GM12891 (cell line): ENCODE measurements around the gene FAM180B.

Experiments
- DNase-seq: peaks from one replicate; pipeline ENCODE4 v3.0.0; 2011; ENCODE audit warnings: low spot score; ENCODE audit not compliant: insufficient read length
- FAIRE-seq: peaks from 2 replicates; lab custom pipeline; 2011; peaks lifted over from hg19 to GRCh38; lab: Jason Lieb, UNC
- PAX5 ChIP-seq: IDR thresholded peaks from 2 replicates; pipeline ENCODE4 v1.6.1; 2011; ENCODE audit warnings: low read length, moderate library complexity, mild to moderate bottlenecking; ENCODE audit not compliant: insufficient read depth, severe bottlenecking
- POLR2A ChIP-seq: IDR thresholded peaks from 2 replicates; pipeline ENCODE4 v1.6.1; 2011; ENCODE audit warnings: low read depth, low read length, control low read depth
- POLR2AphosphoS5 ChIP-seq: IDR thresholded peaks from 2 replicates; pipeline ENCODE4 v1.6.1; 2011; ENCODE audit warnings: low read depth, low read length, control low read depth
- POU2F2 ChIP-seq: IDR thresholded peaks from 2 replicates; pipeline ENCODE4 v1.6.1; 2011; ENCODE audit warnings: low read depth, mild to moderate bottlenecking, control low read depth, low read length, moderate library complexity
- SPI1 ChIP-seq: IDR thresholded peaks from 2 replicates; pipeline ENCODE4 v1.6.1; 2011; ENCODE audit warnings: low read depth, low read length, control low read depth
- TAF1 ChIP-seq: IDR thresholded peaks from 2 replicates; pipeline ENCODE4 v1.6.1; 2011; ENCODE audit warnings: low read depth, low read length, control low read depth

Gene FAM180B

DNA sequence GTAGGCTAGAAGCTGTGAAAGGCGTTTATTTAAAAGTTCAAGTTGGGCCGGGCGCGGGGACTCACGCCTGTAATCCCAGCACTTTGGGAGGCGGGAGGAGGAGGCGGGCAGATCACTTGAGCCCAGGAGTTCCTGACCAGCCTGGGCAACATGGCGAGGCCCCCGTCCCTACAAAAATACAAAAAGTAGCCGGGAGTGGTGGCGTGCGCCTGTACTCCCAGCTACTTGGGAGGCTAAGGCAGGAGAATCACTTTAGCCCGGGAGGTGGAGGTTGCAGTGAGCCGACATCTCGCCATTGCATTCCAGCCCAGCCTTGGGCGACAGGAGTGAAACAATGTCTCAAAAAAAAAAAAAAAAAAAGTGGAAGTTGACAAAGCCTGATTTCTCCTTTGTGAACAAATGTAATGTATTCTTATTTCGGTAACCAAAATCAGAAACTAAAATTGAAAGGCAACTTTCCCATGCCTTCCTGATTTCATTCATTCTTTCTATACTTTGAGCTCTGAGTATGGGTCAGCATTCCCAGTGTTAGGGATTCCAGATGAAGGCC lies 20.3 kb upstream of the FAM180B start:
- no peak for TF ChIP-seq POLR2AphosphoS5
- FAIRE-seq (no peak), DNase-seq (no peak)

DNA sequence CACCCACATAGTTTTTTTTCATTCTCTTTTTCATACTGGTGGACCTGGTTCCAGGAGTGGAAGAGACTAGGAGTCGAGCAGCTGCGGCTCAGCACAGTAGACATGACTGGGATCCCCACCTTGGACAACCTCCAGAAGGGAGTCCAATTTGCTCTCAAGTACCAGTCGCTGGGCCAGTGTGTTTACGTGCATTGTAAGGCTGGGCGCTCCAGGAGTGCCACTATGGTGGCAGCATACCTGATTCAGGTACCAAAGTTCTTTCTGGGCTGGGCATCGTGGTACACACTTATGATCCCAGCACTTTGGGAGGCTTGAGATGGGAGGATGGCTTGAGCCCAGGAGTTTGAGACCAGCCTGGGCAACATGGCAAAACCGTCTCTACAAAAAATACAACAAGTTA lies 16.8 kb upstream of the FAM180B start:
- TF ChIP-seq SPI1 (no peak), POLR2A (no peak), POLR2AphosphoS5 (no peak), POU2F2 (no peak), PAX5 (no peak), TAF1 (no peak)
- DNase-seq (no peak), FAIRE-seq (no peak)

- FAIRE-seq (no peak), DNase-seq (no peak)
- TF ChIP-seq PAX5 (no peak), TAF1 (no peak), SPI1 (no peak), POLR2A (no peak), POLR2AphosphoS5 (no peak), POU2F2 (no peak)
Observed at GRCh38 chr11:47570651-47571356, 15.7 kb upstream of the FAM180B start.

DNA sequence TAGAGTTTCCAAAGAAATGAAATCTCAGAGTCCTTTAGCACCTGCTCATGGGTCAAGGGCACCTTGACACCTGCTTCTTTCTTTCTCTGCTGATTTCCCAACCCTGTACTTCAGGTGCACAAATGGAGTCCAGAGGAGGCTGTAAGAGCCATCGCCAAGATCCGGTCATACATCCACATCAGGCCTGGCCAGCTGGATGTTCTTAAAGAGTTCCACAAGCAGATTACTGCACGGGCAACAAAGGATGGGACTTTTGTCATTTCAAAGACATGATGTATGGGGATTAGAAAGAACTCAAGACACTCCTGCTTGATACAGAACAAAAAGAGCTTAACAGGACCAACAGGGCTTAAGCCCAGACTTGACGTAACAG lies 15.1 kb upstream of the FAM180B start:
- FAIRE-seq (no peak), DNase-seq (no peak)
- TF ChIP-seq PAX5 (no peak), POLR2A (no peak), TAF1 (no peak), SPI1 (no peak), POLR2AphosphoS5 (no peak), POU2F2 (no peak)

DNA sequence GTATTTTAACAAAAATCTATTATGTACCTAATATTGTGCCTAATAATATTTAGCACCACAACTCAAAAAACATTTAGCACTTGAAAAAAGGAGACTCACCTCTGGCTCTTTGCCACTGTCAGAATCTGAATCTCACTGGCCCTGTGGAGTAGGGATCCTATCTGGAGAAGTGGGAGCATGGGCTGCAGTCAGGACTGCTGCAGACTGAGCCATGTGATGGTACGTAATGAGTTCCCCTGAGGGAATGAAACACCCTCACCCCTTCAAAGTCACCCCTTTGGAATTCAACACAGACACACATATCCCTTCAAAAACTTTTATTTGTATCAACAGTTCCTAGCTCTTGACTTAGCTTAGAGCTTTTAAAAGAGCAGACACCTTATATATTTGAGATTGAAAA lies 14.6 kb upstream of the FAM180B start:
- TF ChIP-seq POLR2A (no peak), SPI1 (no peak), TAF1 (no peak), POU2F2 (no peak), PAX5 (no peak), POLR2AphosphoS5 (no peak)
- no peak for FAIRE-seq
- DNase-seq = no peak

DNA sequence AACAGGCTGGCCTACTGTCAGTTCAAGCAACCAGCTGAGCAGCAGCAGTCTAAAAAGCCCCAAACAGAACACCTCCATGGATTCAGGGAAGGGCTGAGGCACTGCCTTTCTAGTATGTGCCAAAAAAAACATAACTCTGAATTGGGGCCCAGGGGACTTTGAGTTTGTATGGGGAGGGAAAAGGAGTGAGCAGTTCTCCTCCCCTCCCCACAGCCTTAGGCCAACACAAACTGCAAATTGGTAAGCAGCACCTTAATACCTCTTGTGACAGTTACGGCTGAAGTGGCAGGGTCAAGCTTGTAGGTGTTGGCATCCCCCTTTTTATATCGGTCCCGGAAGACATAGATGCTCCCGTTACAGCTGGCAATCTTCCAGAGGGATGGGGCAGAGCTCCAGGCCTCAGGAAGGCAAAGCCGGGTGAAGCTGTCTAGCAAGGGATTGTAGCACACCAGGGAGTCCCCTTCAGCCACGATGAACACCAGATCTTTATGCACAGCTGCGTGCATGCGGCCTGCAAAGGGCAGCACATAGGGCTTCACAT lies 13.7 kb upstream of the FAM180B start:
- no peak for TF ChIP-seq POLR2A
- TF ChIP-seq SPI1 = no peak
- TF ChIP-seq TAF1 = no peak
- no peak for TF ChIP-seq PAX5
- peak; percentile 44 for TF ChIP-seq POLR2AphosphoS5
- TF ChIP-seq POU2F2 = no peak
- FAIRE-seq (no peak), DNase-seq (no peak)

DNA sequence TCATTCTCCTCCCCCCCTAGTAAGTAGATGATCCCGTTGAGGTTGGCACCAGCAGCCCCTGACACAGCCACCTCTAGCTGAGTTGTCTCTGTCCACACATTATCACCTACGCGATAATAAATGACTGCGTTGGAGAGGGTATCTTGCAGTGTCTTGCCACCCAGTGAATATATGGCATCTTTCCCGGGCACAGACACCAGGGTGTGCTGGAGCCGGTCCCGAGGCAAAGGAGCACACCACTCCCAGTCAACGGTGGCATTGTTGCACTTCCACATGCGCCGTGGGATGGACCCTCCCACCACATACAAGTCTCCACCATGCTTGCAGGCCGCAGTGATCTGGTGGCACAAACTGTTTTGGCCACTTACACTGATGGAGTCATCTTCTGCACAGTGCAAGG lies 13.2 kb upstream of the FAM180B start:
- no peak; the same call in 1 of the 2 replicates for TF ChIP-seq POLR2AphosphoS5
- no peak for TF ChIP-seq POU2F2
- TF ChIP-seq PAX5 = no peak
- TF ChIP-seq TAF1 = no peak
- TF ChIP-seq POLR2A = no peak
- TF ChIP-seq SPI1 = no peak
- DNase-seq (no peak), FAIRE-seq (no peak)

DNA sequence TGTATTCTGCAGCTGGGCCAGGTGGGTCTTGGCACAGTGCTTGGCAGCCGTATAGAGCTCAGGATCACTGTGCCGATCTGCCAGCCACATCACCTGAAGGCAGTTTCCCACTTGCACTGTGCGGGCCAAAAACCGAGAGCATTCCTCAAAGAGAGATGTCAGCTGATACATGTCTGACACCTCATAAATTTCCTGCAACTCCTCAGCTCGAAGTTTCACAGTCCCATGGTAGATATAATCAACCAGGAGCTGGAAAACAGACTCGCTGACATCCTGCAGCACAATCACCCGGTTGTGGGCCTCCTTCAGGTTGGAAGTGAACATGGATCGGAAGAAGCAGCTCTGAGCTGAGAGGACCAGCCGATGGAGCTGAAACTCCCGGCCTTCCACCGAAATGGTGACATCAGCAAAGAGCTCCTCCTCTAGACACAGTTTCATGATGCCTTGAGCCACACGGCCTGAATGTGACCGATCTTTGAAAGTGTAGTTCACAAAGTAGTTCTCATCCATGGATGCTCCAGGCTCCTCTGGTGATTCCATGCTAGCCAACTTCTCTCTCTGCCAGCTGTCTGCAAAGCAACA lies 8.9 kb upstream of the FAM180B start:
- no peak for FAIRE-seq
- DNase-seq = no peak
- no peak for TF ChIP-seq POLR2A
- TF ChIP-seq PAX5 = no peak
- TF ChIP-seq SPI1 = no peak
- TF ChIP-seq POLR2AphosphoS5 = no peak
- TF ChIP-seq POU2F2 = no peak
- TF ChIP-seq TAF1 = no peak

- TF ChIP-seq TAF1 = peak; percentile 98
- peak; percentile 28 for TF ChIP-seq PAX5
- TF ChIP-seq POLR2AphosphoS5 = peak; percentile 89
- peak; percentile 93 for TF ChIP-seq POU2F2
- peak; percentile 82 for TF ChIP-seq POLR2A
- TF ChIP-seq SPI1 = peak; percentile 30; the same call in 1 of the 2 replicates
- peak; percentile 95 for FAIRE-seq
Observed at GRCh38 chr11:47578524-47579494, 7.7 kb upstream of the FAM180B start, which contains the start of the genes KBTBD4 and NDUFS3. Gene KBTBD4 (minus strand): TSS chr11:47578970. CDS start chr11:47578951, 19 bp downstream. Gene NDUFS3 (plus strand): TSS chr11:47579074. CDS start chr11:47579092, 18 bp downstream.

More at GRCh38 chr11:47578524-47579494, 7.7 kb upstream of the FAM180B start, which contains the start of the genes KBTBD4 and NDUFS3:
- peak; percentile 88 for DNase-seq
